GM12891 (cell line): ENCODE results near the gene CAMK1D.
A peak's percentile ranks its signal among the peaks of the same experiment; 100 is the strongest.

Experiments used
- DNase-seq: peaks from one replicate; pipeline ENCODE4 v3.0.0; 2011; ENCODE audit warnings: low spot score; ENCODE audit not compliant: insufficient read length
- FAIRE-seq: peaks from 2 replicates; lab custom pipeline; 2011; peaks lifted over from hg19 to GRCh38; lab: Jason Lieb, UNC
- PAX5 ChIP-seq: IDR thresholded peaks from 2 replicates; pipeline ENCODE4 v1.6.1; 2011; ENCODE audit warnings: low read length, moderate library complexity, mild to moderate bottlenecking; ENCODE audit not compliant: insufficient read depth, severe bottlenecking
- POLR2A ChIP-seq: IDR thresholded peaks from 2 replicates; pipeline ENCODE4 v1.6.1; 2011; ENCODE audit warnings: low read depth, low read length, control low read depth
- POLR2AphosphoS5 ChIP-seq: IDR thresholded peaks from 2 replicates; pipeline ENCODE4 v1.6.1; 2011; ENCODE audit warnings: low read depth, low read length, control low read depth
- POU2F2 ChIP-seq: IDR thresholded peaks from 2 replicates; pipeline ENCODE4 v1.6.1; 2011; ENCODE audit warnings: low read depth, mild to moderate bottlenecking, control low read depth, low read length, moderate library complexity
- SPI1 ChIP-seq: IDR thresholded peaks from 2 replicates; pipeline ENCODE4 v1.6.1; 2011; ENCODE audit warnings: low read depth, low read length, control low read depth
- TAF1 ChIP-seq: IDR thresholded peaks from 2 replicates; pipeline ENCODE4 v1.6.1; 2011; ENCODE audit warnings: low read depth, low read length, control low read depth

CAMK1D gene

DNA sequence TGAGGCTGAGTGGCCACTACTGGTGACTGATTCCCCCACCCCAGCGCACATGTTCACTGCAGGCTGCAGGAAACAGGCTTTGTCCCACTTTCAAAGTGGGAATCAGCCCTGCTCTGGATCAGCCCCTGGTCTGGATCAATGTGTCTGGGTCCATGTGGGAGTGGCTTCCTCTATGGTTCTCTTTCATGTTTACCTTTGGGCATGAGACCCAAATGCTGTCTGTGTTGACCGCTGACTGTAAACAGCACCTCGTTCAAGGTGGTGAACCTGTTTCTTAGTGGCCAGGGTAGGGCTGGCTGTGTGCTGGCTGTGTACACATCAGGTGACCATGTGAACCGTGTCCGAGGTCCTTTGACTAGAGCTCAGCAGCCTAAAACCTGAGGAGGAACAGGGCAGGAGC is 121.8 kb downstream of the CAMK1D start:
- no peak for TF ChIP-seq POLR2AphosphoS5
- no peak for TF ChIP-seq POLR2A
- TF ChIP-seq SPI1: no peak
- no peak for TF ChIP-seq TAF1
- TF ChIP-seq PAX5: no peak
- no peak for TF ChIP-seq POU2F2
- no peak for FAIRE-seq
- no peak for DNase-seq

DNA sequence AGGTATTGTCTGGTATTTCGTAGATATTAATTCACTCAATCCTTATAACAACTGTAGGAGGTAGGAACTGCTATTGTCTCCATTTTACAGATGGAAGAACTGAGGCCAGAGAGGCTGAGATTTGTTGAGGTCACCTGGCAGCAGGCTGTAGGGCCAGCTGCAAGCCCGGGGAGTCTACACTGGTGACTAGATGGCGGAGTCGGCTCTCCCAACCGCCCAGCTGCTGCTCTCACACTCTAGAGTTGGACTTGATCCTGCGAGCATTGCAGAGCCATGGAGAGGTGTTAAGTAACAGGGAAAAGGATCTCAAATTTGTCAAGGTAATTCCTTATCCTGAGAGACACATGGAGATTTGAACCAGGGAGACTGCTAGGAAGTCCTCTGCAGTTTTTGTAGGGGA is 124.1 kb downstream of the CAMK1D start:
- FAIRE-seq (no peak), DNase-seq (no peak)
- TF ChIP-seq POLR2AphosphoS5 (no peak), POU2F2 (no peak), PAX5 (no peak), TAF1 (no peak), SPI1 (no peak), POLR2A (no peak)

DNA sequence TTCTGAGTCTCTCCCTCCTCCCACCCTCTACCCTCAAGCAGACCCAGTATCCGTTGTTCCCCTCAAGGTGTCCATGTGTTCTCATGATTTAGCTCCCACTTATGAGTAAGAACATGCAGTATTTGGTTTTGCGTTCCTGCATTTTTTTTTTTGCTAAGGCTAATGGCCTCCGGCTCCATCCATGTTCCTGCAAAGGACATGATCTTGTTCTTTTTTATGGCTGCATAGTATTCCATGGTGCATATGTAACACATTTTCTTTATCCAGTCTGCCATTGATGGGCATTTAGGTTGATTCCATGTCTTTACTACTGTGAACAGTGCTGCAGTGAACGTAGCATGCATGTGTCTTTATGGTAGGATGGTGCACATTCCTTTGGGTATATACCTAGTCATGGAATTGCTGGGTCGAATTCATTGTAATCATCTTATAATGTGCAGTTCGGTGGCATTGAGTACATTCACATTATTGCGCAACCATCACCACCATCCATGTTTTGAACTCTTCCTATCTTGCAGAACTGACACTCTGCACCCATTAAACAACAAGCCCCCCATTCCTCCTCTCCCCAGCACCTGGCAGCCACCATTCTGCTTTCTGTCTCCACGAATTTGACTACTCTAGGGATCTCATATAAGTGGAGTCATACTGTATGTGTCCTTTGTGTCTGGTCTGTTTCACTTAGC is 125.5 kb downstream of the CAMK1D start:
- FAIRE-seq (peak; percentile 13), DNase-seq (no peak)
- TF ChIP-seq POLR2AphosphoS5 (no peak), POU2F2 (no peak), SPI1 (no peak), TAF1 (no peak), POLR2A (no peak)

DNA sequence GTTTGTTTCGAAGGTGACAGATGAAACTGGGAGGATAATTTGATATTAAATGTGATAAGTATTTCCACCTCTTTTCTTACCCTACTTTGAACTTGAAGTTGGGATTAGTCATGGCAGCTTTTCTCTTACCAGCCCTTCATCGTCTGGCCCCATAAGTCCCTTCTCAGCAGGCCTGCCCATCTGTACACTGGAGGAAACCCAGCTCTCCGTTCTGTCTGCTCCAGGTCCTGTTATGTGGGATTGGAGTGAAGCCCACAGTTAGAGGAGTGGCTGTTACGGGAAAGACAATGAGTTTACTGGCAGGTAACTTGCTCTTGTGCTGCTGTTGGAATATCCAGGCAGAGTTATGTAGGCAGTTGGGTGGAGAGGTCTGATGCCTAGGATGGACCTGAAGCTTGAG is 127.3 kb downstream of the CAMK1D start:
- no peak for DNase-seq
- FAIRE-seq: no peak

DNA sequence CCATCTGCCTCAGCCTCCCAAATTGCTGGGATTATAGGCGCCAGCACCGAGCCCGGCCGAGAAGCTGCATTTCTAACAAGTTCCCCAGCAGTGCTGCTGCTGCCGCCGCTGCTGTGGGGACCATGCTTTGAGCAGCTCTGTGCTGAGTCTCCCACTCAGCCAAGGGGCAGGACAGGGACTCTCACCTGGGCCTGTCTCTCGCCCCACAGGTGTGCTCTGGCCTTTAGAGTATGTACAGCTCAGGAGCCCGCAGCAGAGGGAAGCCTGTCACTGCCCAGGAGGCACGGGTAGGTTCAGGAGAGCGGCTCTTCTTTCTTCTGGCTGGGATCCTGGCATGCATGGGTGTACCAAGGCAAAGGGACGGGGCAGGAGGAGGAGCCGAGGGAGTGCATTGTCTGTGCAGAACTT is 130.1 kb downstream of the CAMK1D start:
- DNase-seq (no peak), FAIRE-seq (no peak)
- no peak for TF ChIP-seq POLR2AphosphoS5
- TF ChIP-seq SPI1: no peak
- no peak for TF ChIP-seq POU2F2
- no peak for TF ChIP-seq POLR2A
- TF ChIP-seq PAX5: no peak
- TF ChIP-seq TAF1: no peak

More for the DNA sequence above, 127.3 kb downstream of the CAMK1D start:
- TF ChIP-seq PAX5: no peak
- TF ChIP-seq POU2F2: no peak
- TF ChIP-seq POLR2AphosphoS5: no peak
- no peak for TF ChIP-seq SPI1
- TF ChIP-seq POLR2A: no peak
- no peak for TF ChIP-seq TAF1

DNA sequence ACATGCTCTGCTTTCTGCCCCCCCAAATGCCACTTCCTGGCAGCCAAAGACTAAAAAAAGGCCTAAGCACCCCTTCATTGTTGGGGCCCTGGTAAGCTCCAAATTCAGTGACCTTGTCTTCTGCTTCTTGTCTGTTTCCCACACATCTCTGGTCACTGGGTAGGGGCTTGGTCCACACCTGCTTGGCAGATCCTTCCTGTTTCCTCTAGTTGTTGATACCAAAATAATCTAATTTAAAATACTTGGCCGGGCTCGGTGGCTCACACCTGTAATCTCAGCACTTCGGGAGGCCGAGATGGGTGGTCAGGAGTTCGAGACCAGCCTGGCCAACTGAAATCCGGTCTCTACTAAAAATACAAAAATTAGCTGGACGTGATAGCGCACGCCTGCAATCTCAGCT is 130.6 kb downstream of the CAMK1D start:
- no peak for TF ChIP-seq POU2F2
- no peak for TF ChIP-seq PAX5
- no peak for TF ChIP-seq POLR2AphosphoS5
- TF ChIP-seq SPI1: no peak
- no peak for TF ChIP-seq TAF1
- TF ChIP-seq POLR2A: no peak
- FAIRE-seq (no peak), DNase-seq (no peak)

DNA sequence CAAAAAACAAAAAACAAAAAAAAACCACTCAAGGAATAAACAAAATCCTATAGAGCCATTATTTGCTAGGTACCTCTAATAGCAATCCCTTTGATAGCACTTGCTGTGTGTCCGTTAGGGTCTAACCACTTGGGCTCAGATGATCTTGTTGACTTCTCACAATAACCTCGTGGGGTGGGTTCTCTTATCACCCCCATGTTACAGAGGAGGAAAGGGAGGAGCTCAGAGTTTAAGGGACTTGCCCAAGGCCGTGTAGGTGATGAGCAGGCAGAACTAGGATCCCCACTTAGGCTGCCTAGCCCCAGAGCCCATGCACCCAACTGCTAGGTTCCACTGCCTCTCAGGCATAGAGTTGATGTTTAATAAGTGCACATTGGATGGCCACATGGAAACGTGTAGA is 131.1 kb downstream of the CAMK1D start:
- DNase-seq (no peak), FAIRE-seq (no peak)
- TF ChIP-seq TAF1 (no peak), POU2F2 (no peak), POLR2AphosphoS5 (no peak), POLR2A (no peak), PAX5 (no peak), SPI1 (no peak)

DNA sequence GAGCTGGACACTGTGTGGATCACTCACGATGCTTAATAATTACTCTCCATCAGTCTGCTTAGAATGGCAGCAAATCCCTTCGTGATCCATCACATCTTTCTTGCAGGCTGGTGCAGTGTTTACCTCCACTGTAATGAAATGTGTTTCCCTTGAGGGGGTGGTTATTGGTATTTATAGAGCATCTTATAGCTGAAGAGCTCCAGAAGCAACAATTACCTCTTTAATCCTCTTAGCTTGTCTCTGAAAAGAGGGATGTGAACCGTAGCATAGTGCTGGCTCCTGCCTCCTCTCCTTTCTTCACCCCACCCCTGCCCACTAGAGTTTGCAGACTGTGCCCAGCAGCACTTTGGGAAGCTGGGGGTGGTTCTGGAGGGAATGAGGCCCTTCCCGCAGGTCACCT is 132.6 kb downstream of the CAMK1D start:
- FAIRE-seq (no peak), DNase-seq (no peak)
- TF ChIP-seq SPI1: no peak
- TF ChIP-seq POLR2AphosphoS5: no peak
- TF ChIP-seq POLR2A: no peak

DNA sequence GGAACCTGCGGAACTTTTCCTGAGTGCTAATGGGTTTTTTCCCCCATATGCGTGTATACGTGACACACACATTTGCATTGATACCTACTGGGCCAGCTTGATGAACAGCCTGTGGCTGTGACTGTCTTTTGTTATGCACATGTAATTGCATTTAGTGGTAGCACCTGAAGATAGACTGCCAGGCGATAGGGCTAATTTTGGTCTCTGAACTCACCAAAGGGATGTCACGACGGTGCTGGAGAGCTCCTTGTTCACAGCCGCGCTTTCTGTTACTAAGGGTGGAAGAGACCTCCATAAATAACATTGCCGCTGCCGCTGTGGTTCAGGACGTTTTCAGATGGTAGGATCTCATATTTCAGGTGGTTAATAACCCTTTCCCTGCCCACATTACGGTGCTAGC is 133.2 kb downstream of the CAMK1D start:
- DNase-seq (no peak), FAIRE-seq (peak; percentile 95)
- no peak for TF ChIP-seq POLR2AphosphoS5
- no peak for TF ChIP-seq POU2F2
- 0 out of 2 replicates have a peak, but pooled peaks have one; percentile 33 for TF ChIP-seq POLR2A
- no peak for TF ChIP-seq SPI1

DNA sequence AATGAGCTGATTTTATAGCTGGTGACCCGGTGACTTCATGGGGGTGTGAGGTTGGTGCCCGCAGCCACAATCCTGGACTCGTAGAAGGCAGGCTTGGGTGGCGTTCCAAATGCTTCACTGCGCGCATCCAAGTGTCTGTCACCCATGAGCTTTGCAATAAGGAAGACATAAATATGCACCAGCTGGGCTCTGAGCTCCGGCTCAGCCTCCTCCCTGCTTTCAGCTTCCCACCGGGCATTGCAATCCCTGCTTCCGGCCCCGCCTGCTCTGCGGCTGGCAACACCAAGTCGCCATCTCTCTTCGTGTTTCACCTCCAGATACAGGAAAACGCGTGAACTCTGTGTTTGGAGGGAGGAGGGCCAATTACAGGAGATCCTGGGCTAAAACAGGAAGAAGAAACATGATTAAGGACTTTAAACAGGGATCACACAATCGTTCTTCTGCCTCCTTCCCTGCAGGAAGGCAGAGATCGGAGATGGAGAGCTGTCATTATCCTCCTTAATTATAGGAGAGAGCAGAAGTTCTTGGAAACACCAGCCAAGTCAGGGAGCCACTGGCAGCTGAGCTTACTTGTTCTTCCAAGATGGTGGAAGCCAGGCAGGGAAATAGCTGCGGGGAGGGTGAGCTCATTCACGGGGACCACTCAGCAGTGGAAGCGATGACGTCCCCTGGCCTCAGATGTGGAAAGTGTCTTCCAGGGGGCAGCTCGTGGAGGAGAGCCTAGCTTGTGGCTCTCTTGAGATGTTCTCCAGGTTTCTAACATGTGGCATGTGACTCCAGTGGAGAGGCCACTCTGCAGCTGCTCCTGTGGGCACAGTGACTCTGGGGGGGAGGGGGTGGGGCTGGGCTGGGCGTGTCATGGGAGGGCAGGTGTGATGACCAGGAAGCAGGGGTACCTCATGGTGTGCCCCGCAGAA is 134.9 kb downstream of the CAMK1D start:
- peak; percentile 62 for FAIRE-seq

More for the DNA sequence above, 134.9 kb downstream of the CAMK1D start:
- TF ChIP-seq POLR2A (no peak), SPI1 (no peak), PAX5 (no peak), POLR2AphosphoS5 (no peak), POU2F2 (no peak), TAF1 (no peak)
- no peak for DNase-seq
